ENCODE results near the gene ANO1. TPM values are rescaled to one million over a fixed set of nuclear protein-coding genes. Genes with fewer than 3 reads are reported as not detected.

Gene ANO1
- total RNA-seq, 1 experiment from 2014 or later: 41.7 TPM

GRCh38 chr11:70029115-70029860 lies 48.8 kb upstream of the ANO1 start:
- H3K27ac ChIP-seq (ENCODE audit: low read depth, low read length): no peak overlapping the region
- POLR2A ChIA-PET: no interaction called here

GRCh38 chr11:70029861-70030380 lies 48.2 kb upstream of the ANO1 start:
- Histone ChIP-seq H2AFZ (ENCODE audit: low read depth, low read length, poor library complexity, severe bottlenecking) (no peak overlapping the region), H3K4me1 (ENCODE audit: control insufficient read depth in 1 of 2, insufficient read depth in 2 of 2, low read length in 2 of 2) (peaks cover 0 to 14% of the 10 kb centered on the region in 2 experiments; a peak in 1 of 4 replicates), H3K9me3 (ENCODE audit: control insufficient read depth in 1 of 2, insufficient read depth in 1 of 2, low read depth in 1 of 2, low read length in 2 of 2) (no peaks in the 10 kb centered on the region; a peak in 1 of 4 replicates), H3K27me3 (ENCODE audit: insufficient read depth, low read length) (no peaks in the 10 kb centered on the region), H3K9ac (ENCODE audit: low read length) (no peak overlapping the region), H3K9me2 (ENCODE audit: insufficient read depth) (no peaks in the 10 kb centered on the region), H4K20me1 (ENCODE audit: insufficient read depth) (no peaks in the 10 kb centered on the region), H3K4me3 (replicated peaks in 1 of 2; ENCODE audit: low read depth in 1 of 2, low read length in 2 of 2) (no peak overlapping the region), H3K36me3 (ENCODE audit: control insufficient read depth in 1 of 2, insufficient read depth in 2 of 2, low read length in 2 of 2) (no peaks in the 10 kb centered on the region), H3K4me2 (ENCODE audit: low read length) (no peak overlapping the region), H3K79me2 (ENCODE audit: insufficient read depth, low read length) (no peaks in the 10 kb centered on the region), H3K27ac (ENCODE audit: low read depth, low read length) (no peak overlapping the region)
- TF ChIP-seq EGR1 (IDR thresholded peaks at IDR 0.05; ENCODE audit: low read depth): no peak
- no peak for TF ChIP-seq ZFX (IDR thresholded peaks at IDR 0.05)
- no peak for TF ChIP-seq REST (IDR thresholded peaks at IDR 0.05; ENCODE audit: low read depth)
- no peak for TF ChIP-seq POLR2AphosphoS5 (IDR thresholded peaks at IDR 0.05; ENCODE audit: low read depth, low read length)
- no peak for TF ChIP-seq ZNF274 (IDR thresholded peaks at IDR 0.05; ENCODE audit: low read depth, low read length)
- no peak for TF ChIP-seq CTCF (IDR thresholded peaks at IDR 0.05 in 2 of 3, conservative IDR thresholded peaks at IDR 0.05 in 1 of 3; ENCODE audit: borderline replicate concordance in 1 of 3, insufficient read depth in 1 of 3, low read depth in 2 of 3, low read length in 2 of 3)
- no peak for TF ChIP-seq MAX (IDR thresholded peaks at IDR 0.05)
- no peak for TF ChIP-seq CEBPB (IDR thresholded peaks at IDR 0.05; ENCODE audit: low read depth)
- no peak for TF ChIP-seq TCF7L2 (IDR thresholded peaks at IDR 0.05; ENCODE audit: borderline replicate concordance, extremely low read depth, insufficient read depth, insufficient read length)
- TF ChIP-seq EZH2 (IDR thresholded peaks at IDR 0.05): no peak
- BruUV-seq (replicated peaks): no TSS peak
- ChIA-PET CTCF (no interaction called here), POLR2A (no interaction called here), RAD21 (ENCODE audit: low non-redundant PET in 1 of 2, low total read pairs in 2 of 2, uncharacterized antibody in 2 of 2, unreplicated experiment in 2 of 2) (no interaction called here)
- DNase-seq (ENCODE audit: low read depth, low spot score): no peak
- ATAC-seq: no peak
- intact Hi-C loops (cut with micrococcal nuclease): no loop called here

More at GRCh38 chr11:70029115-70029860, 48.8 kb upstream of the ANO1 start:
- RAD21 ChIA-PET (ENCODE audit: low non-redundant PET in 1 of 2, low total read pairs in 2 of 2, uncharacterized antibody in 2 of 2, unreplicated experiment in 2 of 2): no interaction called here
- no TSS peak for BruUV-seq (replicated peaks)
- H3K9me2 ChIP-seq (ENCODE audit: insufficient read depth): no peaks in the 10 kb centered on the region
- no peak overlapping the region for H3K9ac ChIP-seq (ENCODE audit: low read length)
- H3K4me1 ChIP-seq (ENCODE audit: control insufficient read depth in 1 of 2, insufficient read depth in 2 of 2, low read length in 2 of 2): peaks cover 0 to 14% of the 10 kb centered on the region in 2 experiments; a peak in 1 of 4 replicates
- no peak overlapping the region for H3K4me2 ChIP-seq (ENCODE audit: low read length)
- H3K4me3 ChIP-seq (replicated peaks in 1 of 2; ENCODE audit: low read depth in 1 of 2, low read length in 2 of 2): no peak overlapping the region
- H3K36me3 ChIP-seq (ENCODE audit: control insufficient read depth in 1 of 2, insufficient read depth in 2 of 2, low read length in 2 of 2): no peaks in the 10 kb centered on the region
- H3K79me2 ChIP-seq (ENCODE audit: insufficient read depth, low read length): no peaks in the 10 kb centered on the region
- no peaks in the 10 kb centered on the region for H3K27me3 ChIP-seq (ENCODE audit: insufficient read depth, low read length)
- CTCF ChIA-PET: no interaction called here
- H2AFZ ChIP-seq (ENCODE audit: low read depth, low read length, poor library complexity, severe bottlenecking): no peak overlapping the region
- intact Hi-C loops (cut with micrococcal nuclease): no loop called here
- no peaks in the 10 kb centered on the region; a peak in 1 of 4 replicates for H3K9me3 ChIP-seq (ENCODE audit: control insufficient read depth in 1 of 2, insufficient read depth in 1 of 2, low read depth in 1 of 2, low read length in 2 of 2)
- TF ChIP-seq POLR2A (IDR thresholded peaks at IDR 0.05; ENCODE audit: borderline replicate concordance, extremely low read depth, insufficient read depth, insufficient read length) (no peak), JUND (IDR thresholded peaks at IDR 0.05) (no peak), EZH2phosphoT487 (IDR thresholded peaks at IDR 0.05; ENCODE audit: borderline replicate concordance) (no peak)
- ATAC-seq: no peak
- no peaks in the 10 kb centered on the region for H4K20me1 ChIP-seq (ENCODE audit: insufficient read depth)
- DNase-seq (ENCODE audit: low read depth, low spot score): no peak

Measured in HCT116 (cell line).